HG03521 (cell line): ENCODE results near the gene MED7.
"Not testable (repeated sequence)": the region's sequence is repeated elsewhere in the genome, so short reads cannot be mapped to it uniquely, and the experiment has no call there.

ENCODE experiments used
- ATAC-seq: cut with Tn5 transposase; IDR thresholded peaks from one replicate; pipeline ENCODE4 v1.9.1; 2021; ENCODE audit warnings: mild to moderate bottlenecking, moderate library complexity; ENCODE audit not compliant: unreplicated experiment

Gene MED7

GRCh38 chr5:157142317-157143126, at the start of gene MED7:
MED7 (minus strand) TSS chr5:157142865; CDS start chr5:157139431, 3,434 bp downstream.
- peak; percentile 100 for ATAC-seq

DNA sequence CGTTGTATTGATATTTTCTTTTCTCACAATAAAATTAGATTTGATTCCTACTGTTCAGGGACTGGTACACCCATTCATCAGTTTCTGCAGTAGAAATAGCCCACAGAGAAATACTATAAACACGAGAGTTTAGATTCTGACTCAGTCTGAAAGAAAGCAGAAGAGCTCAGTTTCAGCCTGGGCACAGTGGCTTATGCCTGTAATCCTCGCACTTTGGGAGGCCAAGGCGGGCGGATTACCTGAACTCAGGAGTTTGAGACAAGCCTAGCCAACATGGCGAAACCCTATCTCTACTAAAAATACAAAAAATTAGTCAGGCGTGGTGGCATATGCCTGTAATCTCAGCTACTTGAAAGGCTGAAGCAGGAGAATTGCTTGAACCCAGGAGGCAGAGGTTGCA, 46.6 kb upstream of the MED7 start:
- peak; percentile 56 for ATAC-seq

GRCh38 chr5:157188270-157188669, 45.6 kb upstream of the MED7 start:
- no peak for ATAC-seq

GRCh38 chr5:157187046-157187754, 44.5 kb upstream of the MED7 start:
- ATAC-seq: no peak

GRCh38 chr5:157186309-157187045, 43.8 kb upstream of the MED7 start:
- ATAC-seq: no peak

DNA sequence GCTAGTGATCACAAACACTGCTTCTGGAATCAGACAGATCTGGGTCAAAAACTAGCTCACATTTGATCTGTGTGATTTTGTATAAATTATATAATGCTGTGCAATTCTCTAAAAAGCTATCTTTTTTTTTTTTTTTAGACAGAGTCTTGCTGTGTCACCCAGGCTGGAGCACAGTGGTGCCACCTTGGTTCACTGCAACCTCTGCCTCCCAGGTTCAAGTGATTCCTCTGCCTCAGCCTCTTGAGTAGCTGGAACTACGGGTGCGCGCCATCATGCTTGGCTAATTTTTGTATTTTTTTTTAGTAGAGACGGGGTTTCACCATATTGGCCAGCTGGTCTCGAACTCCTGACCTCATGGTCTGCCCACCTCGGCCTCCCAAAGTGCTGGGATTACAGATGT, 42.5 kb upstream of the MED7 start:
- not testable (repeated sequence) for ATAC-seq

DNA sequence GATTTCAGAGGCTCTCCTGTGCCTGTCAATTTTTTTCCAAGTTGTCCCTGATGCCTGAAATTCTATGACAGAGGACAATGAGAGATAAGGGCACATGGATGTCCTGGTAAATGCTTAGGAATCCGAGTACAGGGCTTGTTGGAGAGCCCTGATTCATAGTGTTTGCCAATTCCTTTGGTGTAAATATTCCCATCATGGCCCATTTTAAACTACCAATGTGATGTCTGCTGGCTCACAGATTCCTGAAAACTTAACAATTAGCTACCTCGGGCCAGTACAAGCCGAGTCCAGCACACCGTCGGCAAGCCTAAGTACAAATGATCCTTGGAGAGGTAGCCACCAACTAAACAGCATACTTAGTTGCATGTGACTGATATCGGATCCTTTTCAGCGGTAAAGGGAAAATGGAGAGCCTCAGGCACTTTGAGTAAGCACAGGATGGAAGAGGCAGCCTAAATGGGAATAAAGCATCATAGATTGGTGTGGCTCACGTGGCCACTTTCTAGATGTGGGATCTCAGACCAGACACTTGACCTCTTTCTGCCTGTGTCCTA, 41.5 kb upstream of the MED7 start:
- no peak for ATAC-seq

DNA sequence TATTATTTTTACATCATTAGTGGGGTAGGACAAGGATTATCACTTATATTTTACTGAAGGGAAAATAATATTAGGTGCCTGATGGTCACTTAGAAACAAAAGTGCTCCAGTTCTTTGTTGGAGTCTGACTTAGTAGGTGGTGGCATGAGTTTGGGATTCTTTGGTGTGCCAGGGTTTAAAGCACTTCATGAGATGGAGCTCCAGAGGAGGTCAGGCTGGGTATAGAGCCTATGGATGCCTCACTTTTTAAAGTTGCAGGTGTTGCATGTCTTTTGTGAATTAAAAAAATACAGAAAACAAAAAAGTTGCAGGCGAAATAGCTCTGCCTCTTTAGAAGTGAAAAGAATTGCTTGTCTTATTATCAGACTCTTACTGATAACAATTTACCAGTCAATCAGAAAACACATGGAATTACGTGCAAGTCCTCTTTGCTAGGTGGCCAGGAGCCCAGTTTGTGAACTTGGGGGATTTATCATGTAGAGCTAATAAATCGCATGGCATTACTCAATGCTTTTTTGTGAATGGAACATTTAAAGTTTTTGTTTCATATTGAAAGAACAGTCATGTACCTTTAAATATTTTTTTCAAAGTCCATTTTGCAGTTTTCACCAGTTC, 39.6 kb upstream of the MED7 start:
- no peak for ATAC-seq

GRCh38 chr5:157180374-157181264, 38.0 kb upstream of the MED7 start, which contains the start of gene ITK:
ITK (plus strand) TSS chr5:157180840; CDS start chr5:157180978, 138 bp downstream.
- ATAC-seq: no peak

- ATAC-seq: no peak
Measured at GRCh38 chr5:157178966-157179365, 36.3 kb upstream of the MED7 start.

GRCh38 chr5:157177953-157178352, 35.3 kb upstream of the MED7 start:
- ATAC-seq: no peak

- no peak for ATAC-seq
Measured at GRCh38 chr5:157175071-157175612, 32.5 kb upstream of the MED7 start.

- ATAC-seq: peak; percentile 93
Measured at GRCh38 chr5:157172403-157172802, 29.7 kb upstream of the MED7 start.

- ATAC-seq: no peak
Measured at GRCh38 chr5:157168286-157168685, 25.6 kb upstream of the MED7 start.

- no peak for ATAC-seq
Measured at GRCh38 chr5:157167214-157167621, 24.6 kb upstream of the MED7 start.

DNA sequence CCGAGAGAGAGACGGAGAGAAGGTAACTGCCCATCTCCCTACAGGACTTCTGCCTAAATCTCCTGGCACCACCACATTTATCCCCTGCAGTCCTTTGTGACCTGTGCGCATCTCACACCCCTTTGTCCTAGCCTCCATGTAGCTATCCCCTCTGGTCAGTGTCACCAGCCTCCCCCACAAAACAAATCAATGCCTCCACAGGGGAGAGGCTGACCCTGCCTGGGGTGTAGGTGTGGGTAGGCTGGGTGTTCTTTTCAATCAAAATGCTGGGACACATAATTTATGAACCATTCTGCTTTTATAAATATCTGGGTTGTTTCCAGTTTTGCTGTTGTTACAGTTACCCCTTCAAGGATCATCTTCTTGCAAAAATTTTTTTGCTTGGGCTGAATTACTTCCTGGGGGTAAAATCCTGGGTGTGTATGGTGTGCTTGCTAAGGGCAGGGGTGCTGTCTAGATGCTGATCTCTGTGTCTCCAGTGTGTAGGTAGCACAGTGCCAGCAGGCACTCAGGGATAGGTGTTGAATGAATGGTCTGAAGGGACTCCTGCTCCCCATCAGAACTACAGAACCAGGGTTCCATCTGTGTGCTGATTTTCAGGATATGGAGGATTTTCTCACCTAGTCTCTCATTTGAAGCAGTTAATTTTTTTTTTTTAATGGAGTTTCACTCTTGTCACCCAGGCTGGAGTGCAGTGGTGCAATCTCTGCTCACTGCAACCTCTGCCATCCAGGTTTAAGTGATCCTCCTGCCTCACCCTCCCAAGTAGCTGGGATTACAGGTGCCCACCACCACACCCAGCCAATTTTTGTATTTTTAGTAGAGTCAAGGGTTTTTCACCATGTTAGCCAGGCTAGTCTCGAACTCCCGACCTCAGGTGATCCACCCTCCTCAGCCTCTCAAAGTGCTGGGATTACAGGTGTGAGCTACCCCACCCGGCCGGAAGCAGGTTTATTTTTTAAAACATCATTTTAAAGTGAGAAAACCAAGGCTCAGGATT, 23.8 kb upstream of the MED7 start, which contains the start of gene GARIN3:
Gene GARIN3 (minus strand): TSS at position 51 of the 1,000 bp plus-strand sequence. CDS start 96 bp downstream, outside the sequence.
- no peak for ATAC-seq

DNA sequence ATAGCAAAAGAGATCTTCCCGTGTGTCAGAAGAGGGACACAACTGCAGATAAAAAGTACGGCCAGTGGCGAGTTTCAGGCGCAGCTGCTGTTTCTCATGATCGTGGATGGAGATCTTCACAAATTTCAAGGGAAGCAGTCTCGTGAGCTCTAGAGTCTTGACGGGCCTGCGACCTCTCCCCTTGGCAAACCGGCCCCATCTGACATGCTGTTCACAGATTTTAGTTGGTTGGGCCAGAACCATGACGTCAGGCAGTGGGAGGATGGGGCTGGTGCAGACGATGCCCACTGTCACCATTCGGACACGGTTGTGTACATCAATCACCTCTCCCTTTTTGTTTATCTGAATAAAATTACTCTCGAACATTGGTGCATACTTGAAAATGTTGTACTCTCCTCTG, 23.0 kb upstream of the MED7 start:
- no peak for ATAC-seq

- no peak for ATAC-seq
Measured at GRCh38 chr5:157165261-157165660, 22.6 kb upstream of the MED7 start.
